Esophagus squamous epithelium (tissue), 4 donors: ENCODE results near the gene VPS4A.

Experiments used
- POLR2A ChIP-seq, 4 donors: fragments of 450-650 bp; IDR thresholded peaks; one replicate each; pipeline ENCODE4 v1.6.1; 2017; ENCODE audit warnings: antibody characterized with exemption in 4 of 4, mild to moderate bottlenecking in 4 of 4, moderate library complexity in 3 of 4
- TF ChIP-seq, protein P1 (sequence below), 6 experiments: fragments of 450-650 bp in 4 of 6; fragments of 200-600 bp in 2 of 6; sonication (generic) in 2 of 6; IDR thresholded peaks; one replicate each; pipeline ENCODE4 v1.5.1; 2016 to 2019; ENCODE audit warnings: antibody characterized with exemption in 6 of 6, mild to moderate bottlenecking in 4 of 6, moderate library complexity in 4 of 6

DNA sequence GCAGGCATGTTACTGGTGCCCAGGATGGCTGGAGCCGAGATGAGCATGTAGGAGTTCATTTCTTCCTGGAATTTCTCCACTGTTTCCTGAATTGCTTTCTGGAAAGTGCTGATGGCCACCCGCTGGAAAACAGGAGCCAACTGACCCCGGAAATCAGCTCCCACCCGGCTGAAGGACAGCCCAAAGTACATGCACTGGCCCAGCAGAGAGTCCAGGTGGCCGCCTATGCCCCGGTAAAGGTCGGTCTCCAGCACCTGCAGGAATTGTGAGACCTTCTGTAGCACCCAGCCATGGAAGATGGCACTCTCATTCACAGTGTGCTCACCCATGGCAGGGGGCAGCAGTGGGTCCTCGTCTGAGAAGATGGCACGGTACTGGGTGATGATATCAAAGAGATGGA lies 23.5 kb downstream of the VPS4A start:
- TF ChIP-seq, protein P1, sequence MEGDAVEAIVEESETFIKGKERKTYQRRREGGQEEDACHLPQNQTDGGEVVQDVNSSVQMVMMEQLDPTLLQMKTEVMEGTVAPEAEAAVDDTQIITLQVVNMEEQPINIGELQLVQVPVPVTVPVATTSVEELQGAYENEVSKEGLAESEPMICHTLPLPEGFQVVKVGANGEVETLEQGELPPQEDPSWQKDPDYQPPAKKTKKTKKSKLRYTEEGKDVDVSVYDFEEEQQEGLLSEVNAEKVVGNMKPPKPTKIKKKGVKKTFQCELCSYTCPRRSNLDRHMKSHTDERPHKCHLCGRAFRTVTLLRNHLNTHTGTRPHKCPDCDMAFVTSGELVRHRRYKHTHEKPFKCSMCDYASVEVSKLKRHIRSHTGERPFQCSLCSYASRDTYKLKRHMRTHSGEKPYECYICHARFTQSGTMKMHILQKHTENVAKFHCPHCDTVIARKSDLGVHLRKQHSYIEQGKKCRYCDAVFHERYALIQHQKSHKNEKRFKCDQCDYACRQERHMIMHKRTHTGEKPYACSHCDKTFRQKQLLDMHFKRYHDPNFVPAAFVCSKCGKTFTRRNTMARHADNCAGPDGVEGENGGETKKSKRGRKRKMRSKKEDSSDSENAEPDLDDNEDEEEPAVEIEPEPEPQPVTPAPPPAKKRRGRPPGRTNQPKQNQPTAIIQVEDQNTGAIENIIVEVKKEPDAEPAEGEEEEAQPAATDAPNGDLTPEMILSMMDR (IDR thresholded peaks at IDR 0.05), result no peak
- no peak for TF ChIP-seq POLR2A (IDR thresholded peaks at IDR 0.05)
